Erythroblast (primary cell): ENCODE data around the gene ARID1B.

ENCODE experiments used
- DNase-seq, 2 experiments: peaks; one replicate each; lab custom pipeline; 2025; lab: John Stamatoyannopoulos, UW
- GATA1 ChIP-seq: IDR thresholded peaks from 2 replicates; pipeline ENCODE4 v1.6.1; 2011; ENCODE audit warnings: low read depth, mild to moderate bottlenecking, control low read depth, low read length, moderate library complexity
- POLR2A ChIP-seq: IDR thresholded peaks from 2 replicates; pipeline ENCODE4 v1.6.1; 2011; ENCODE audit warnings: mild to moderate bottlenecking, low read length

ARID1B gene

DNA sequence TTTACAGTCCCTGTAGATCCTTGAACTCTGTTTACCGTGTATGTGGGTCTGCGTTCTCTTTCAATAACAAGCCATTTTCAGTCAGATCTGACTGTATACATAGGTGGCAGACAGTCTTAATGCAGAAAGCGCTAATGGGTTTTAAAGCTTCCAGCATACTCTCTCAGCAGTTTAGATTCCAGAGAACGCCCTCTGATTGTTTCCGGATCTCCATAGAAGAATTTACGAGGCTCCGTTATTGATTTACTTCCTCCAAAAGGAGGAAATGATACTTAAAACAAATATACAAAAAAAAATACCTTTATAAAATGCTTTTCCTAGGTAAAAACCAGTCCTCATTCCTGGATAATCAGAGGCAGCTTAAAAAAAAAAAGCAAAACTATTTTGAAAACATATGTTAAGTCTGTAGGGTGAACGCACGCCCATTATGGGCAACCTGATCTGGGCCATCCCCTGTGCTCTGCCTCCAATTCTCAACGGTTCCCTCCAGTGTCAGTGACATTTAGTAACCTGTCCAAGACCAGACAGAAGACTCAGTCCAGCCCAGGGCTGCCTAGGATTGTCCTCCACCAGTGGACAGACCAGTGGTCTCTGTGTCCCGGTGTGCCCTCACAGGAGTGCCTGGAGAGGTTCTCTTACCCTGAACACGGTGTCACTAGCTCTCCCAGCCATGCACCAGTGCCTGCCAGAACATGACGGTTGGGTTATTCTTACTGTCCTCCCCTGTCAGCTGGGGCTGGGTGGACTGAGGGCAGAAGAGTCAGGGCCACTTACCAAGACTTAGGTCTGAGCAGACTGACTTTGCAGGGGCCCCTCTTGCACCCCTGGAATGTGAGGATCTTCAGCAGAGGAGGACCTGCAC, 217.3 kb downstream of the ARID1B start:
- TF ChIP-seq POLR2A (no peak), GATA1 (no peak)
- no peak for DNase-seq

GRCh38 chr6:156995502-156995901, 218.3 kb downstream of the ARID1B start:
- no peak for DNase-seq
- TF ChIP-seq POLR2A (no peak), GATA1 (no peak)

GRCh38 chr6:156996265-156996664, 219.1 kb downstream of the ARID1B start:
- DNase-seq = no peak
- TF ChIP-seq POLR2A (no peak), GATA1 (no peak)

DNA sequence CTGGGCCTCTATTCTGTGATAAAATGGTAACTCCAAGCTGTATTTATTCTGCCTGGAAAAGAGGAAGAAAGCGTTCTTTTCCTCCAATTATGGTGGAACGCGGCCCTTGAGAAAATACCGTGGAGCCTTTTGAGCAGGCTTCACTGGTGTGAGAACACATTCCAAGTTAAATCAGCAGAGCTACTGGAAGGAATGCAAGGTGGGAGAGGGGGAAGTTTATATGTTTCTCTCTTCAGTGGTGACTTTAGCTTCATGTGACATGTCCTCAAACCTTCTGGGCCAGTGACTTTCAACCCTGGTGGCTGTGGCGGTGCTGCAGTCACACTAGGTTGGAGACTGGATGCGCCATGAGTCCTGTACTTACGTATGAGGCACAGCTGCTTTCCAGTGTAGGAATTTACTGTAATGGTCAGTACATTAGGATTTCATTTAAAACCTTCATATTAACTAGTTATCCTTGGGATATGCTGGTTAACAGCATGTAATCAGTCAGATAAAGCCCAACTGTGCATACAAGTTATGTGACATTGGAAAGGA, 221.7 kb downstream of the ARID1B start:
- DNase-seq = no peak
- TF ChIP-seq POLR2A (no peak), GATA1 (no peak)

GRCh38 chr6:156999762-157000161, 222.6 kb downstream of the ARID1B start:
- DNase-seq = no peak
- TF ChIP-seq POLR2A = no peak
- no peak for TF ChIP-seq GATA1

DNA sequence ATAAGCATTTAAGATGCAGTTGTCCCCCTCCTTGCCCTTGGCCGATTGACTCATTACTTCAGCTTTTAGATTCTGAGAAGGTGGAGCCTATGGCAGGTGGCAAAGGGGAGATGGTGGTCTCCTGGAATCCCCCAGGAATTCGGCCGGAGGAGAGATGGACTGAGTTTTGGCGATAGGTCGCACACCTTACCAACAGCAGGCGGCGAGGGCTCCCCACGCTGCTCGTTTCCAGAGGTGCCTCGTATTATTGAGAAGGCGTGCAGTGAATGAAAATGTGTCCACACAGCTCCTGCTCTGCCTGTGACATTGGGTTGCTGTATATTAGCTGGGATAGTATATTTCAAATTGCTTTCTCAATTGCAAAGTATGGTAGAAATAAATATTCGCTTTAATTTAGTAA, 224.5 kb downstream of the ARID1B start:
- DNase-seq = no peak
- TF ChIP-seq GATA1 (no peak), POLR2A (no peak)

GRCh38 chr6:157002774-157003173, 225.6 kb downstream of the ARID1B start:
- TF ChIP-seq GATA1 (no peak), POLR2A (no peak)

DNA sequence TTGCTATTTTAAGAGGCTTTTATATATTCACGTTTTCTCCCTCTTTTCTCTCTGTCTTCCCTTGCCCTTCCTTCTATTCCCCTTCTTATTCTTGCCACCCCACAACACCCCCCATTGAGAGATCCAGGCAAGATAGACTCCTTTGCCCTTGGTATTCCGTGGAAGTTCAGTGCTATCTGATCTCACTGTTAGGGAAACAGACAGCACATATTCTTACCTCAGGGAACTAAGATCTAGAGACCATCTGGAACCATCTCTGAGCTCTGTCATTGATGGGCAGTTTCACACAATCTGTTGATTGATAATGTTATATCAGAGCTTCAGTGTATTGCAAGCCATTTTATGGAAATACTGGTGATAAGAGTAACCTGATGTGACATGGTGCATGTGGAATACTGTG, 228.8 kb downstream of the ARID1B start:
- no peak for TF ChIP-seq GATA1
- no peak for TF ChIP-seq POLR2A

More at GRCh38 chr6:157002774-157003173, 225.6 kb downstream of the ARID1B start:
- DNase-seq = no peak

DNA sequence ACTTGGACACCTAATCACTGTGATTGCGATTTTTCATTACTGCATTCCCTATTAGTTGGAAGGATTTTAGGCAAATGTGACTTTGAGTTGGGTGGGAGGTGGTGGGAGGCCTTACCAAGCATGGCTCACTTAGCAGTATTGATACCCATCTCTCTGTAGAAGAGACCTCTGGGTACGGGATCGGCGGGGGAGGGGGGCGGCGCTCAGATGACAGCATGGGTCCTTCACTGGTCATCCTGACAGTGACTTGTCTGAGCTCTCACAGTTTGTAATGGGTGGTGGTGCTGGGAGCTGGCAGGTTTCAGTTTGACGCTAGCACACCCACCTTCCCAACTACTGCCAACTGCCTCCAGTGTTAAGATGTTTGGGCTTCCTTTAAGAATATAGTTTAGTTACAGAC, 231.4 kb downstream of the ARID1B start:
- no peak for TF ChIP-seq POLR2A
- TF ChIP-seq GATA1 = no peak
- DNase-seq = no peak

More for the DNA sequence above, 228.8 kb downstream of the ARID1B start:
- DNase-seq = peak in 1 of 2 experiments; percentile 32

DNA sequence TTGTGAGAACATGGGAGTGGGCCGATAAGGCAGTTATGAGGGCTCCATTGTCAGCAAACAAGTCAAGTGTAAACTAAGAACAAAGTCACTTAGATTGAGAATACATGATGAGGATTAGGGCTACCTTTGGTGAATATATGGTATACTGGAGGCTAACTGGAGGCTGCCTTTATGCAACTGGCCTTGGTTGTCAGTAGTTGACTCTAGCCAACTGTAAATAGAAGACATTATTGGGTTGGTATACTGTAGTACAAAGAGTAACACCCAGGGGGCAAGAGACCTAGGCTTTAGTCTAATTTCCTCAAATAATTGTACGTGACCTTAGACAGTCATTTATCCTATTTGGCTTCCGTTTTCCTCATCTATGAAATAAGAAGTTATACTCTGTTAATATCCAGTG, 235.2 kb downstream of the ARID1B start:
- no peak for DNase-seq
- TF ChIP-seq GATA1 (no peak), POLR2A (no peak)

DNA sequence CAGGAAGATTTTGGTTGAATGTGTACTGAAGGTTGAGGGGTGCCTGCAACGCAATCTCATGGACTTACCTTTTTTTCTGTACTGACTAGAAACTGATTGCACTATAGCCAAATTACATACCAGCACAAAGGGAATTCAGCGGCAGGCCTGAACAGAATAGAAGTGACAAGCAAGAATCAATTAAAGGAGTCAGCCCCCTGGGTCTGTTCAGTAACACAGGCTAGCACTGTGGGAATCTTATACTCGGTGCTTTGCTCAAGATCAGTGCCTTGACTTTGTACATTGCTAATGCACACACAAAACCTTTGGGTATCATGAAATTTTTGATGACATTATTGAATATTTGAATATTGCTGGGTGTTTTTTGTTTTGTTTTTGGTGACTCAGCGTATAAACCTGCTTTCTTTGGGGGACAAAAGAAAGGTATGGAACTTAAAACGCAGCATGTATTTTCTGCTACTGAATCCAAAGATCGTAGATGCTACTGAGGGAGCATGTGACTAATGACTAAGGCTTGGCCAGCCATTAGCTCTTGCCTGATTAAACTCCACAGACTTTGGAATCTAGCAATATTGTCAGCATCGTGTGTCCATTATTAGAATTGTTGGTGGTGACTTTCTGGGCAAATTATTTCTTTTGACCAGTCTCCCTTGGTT, 236.6 kb downstream of the ARID1B start:
- TF ChIP-seq POLR2A (no peak), GATA1 (no peak)
- DNase-seq = no peak

DNA sequence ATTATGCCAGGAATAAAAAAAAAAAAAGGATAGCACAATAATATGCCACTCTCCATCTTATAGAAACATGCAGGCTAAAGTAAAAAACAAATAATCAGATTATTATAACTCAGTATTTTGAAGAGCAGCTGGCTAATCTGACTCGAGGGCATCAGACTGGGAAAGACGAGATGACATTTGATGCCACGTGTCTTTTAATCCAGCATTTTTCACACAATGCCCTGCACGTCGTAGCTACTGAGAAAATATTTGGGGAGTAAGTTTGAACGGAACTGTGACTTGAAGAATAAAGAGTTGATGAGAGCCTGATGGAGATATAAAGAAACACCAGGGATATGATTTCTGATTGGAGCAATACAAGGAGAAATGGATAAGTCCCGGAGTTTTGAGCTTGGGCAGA, 237.7 kb downstream of the ARID1B start:
- no peak for DNase-seq
- TF ChIP-seq GATA1 (no peak), POLR2A (no peak)

GRCh38 chr6:157017022-157017421, 239.8 kb downstream of the ARID1B start:
- no peak for TF ChIP-seq POLR2A
- TF ChIP-seq GATA1 = no peak
- DNase-seq = no peak

GRCh38 chr6:157017861-157018260, 240.7 kb downstream of the ARID1B start:
- no peak for DNase-seq
- TF ChIP-seq POLR2A (no peak), GATA1 (no peak)
